Measurements from ENCODE around the gene CORIN.

GRCh38 chr4:47651231-47651630 is 186.6 kb downstream of the CORIN start:
- TF ChIP-seq CTCF (IDR thresholded peaks at IDR 0.05) (no peak), POLR2A (IDR thresholded peaks at IDR 0.05) (no peak)
